ENCODE results near the gene TCF7L2. TPM values are rescaled to one million over a fixed set of nuclear protein-coding genes. Genes with fewer than 3 reads are reported as not detected.
A peak's percentile ranks its signal among the peaks of the same experiment; 100 is the strongest.

Gene TCF7L2
- total and polyA plus RNA-seq, 4 donors = 14.0 to 57.8 (median 34.8) TPM

DNA sequence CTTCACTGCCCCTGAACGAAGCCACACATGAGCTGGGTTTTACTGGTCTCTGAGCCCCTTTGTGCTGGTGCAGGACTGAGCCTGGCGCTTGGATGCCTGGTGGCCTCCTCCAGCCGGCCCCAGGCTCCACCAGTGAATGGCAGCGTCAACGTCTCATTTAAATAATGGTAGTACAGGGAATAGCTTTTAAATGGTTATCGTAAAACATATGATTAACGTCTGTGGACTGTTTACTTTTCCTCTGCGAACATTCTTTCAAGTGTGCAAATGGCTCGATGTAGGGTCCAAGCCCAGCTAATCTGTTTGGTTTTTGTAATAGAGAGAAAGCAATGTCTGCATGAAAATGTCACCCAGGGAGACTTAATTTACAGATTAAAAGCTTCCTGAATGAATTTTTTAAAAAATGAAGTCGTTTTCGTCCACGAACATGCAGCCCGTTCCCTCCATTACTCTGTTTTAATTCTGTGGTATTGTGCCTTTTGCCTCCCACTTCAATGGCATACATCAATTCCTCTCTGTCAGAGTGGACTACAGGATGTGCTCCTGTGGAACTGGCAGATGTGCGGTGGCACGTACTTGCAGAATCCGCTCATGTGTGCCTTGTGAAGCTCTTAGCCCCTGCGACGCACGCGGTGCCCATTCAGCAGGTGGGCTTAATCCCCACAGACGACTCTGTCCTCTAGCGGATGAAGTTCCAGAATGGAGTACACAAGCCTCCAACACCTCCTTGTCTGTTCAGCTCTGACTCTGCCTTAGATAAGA lies 192.7 kb downstream of the TCF7L2 start:
- H3K27me3 ChIP-seq (ENCODE audit: control insufficient read depth in 1 of 2, insufficient read depth in 2 of 2, low read length in 1 of 2) = no peaks in the 10 kb centered on the region
- no peak for ATAC-seq (ENCODE audit: low FRiP score)
- H3K36me3 ChIP-seq (ENCODE audit: control insufficient read depth in 1 of 2, insufficient read depth in 2 of 2, low read length in 1 of 2) = peaks cover 0 to 7% of the 10 kb centered on the region in 2 donors
- DNase-seq = no peak
- intact Hi-C loops (cut with DNase I) = loop anchor here in 1 of 2 donors (5.0 kb wide), 1 partner anchor 245 kb away; no protein-coding TSS in a partner anchor
- no peak overlapping the region for H3K27ac ChIP-seq (ENCODE audit: low read depth in 1 of 2, low read length in 2 of 2)
- H3K4me3 ChIP-seq (ENCODE audit: low read length in 2 of 2) = no peak overlapping the region
- H3K9me3 ChIP-seq (ENCODE audit: control insufficient read depth, low read length) = no peaks in the 10 kb centered on the region
- 53 to 63% methylated on average over 22 of the region's 22 CpGs for WGBS, 2 donors
- no peaks in the 10 kb centered on the region for H3K4me1 ChIP-seq (ENCODE audit: control insufficient read depth in 1 of 2, insufficient read depth in 2 of 2, low read length in 2 of 2)

- H3K36me3 ChIP-seq (ENCODE audit: control insufficient read depth in 1 of 2, insufficient read depth in 2 of 2, low read length in 1 of 2) = peaks cover 0 to 7% of the 10 kb centered on the region in 2 donors
- H3K4me1 ChIP-seq (ENCODE audit: control insufficient read depth in 1 of 2, insufficient read depth in 2 of 2, low read length in 2 of 2) = no peaks in the 10 kb centered on the region
- no peak for DNase-seq
- H3K27ac ChIP-seq (ENCODE audit: low read depth in 1 of 2, low read length in 2 of 2) = no peak overlapping the region
- WGBS, 2 donors = 87 to 94% methylated on average over 5 of the region's 5 CpGs
- no peaks in the 10 kb centered on the region for H3K27me3 ChIP-seq (ENCODE audit: control insufficient read depth in 1 of 2, insufficient read depth in 2 of 2, low read length in 1 of 2)
- no peak for ATAC-seq (ENCODE audit: low FRiP score)
- H3K4me3 ChIP-seq (ENCODE audit: low read length in 2 of 2) = no peak overlapping the region
- intact Hi-C loops (cut with DNase I) = loop anchor here in 1 of 2 donors (5.0 kb wide), 1 partner anchor 243 kb away; no protein-coding TSS in a partner anchor
- no peaks in the 10 kb centered on the region for H3K9me3 ChIP-seq (ENCODE audit: control insufficient read depth, low read length)
Measured at GRCh38 chr10:113144576-113144975, 194.5 kb downstream of the TCF7L2 start.

DNA sequence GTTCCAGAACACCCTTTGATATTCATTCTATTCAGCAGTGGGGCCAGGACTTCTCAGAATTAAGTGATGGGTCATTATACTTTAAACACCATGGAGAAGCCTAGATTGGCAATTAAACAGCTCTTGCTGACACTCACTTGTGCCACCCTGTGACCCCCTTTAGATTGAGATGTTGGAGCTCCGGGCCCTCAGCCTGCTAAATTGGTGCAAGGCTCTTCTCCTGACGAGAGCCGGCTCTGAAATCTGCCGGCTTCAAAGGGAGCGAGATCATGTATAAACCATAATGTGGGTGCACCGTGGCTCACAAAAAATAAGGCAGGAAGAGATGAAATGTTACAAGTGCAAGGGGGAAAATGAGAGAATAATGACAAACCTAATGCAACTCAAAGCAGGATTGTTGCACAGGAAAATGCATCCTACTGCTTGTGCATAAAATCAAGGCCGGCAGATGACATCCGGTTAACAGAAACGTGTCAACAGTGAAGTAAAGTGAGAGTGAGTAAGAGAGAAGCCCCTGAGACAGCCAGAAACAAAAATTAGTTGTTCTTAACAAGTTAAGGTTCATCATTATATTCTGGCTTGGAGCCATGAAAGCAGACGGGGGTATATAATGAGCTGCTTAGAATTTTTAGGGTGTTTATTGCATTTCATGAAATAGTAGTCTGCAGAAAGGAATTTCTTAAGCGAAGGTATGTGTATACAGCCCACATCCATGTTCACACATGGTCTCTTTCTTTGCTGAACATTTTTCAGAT lies 198.2 kb downstream of the TCF7L2 start:
- WGBS, 2 donors = 88 to 89% methylated on average over 11 of the region's 11 CpGs
- intact Hi-C loops (cut with DNase I) = no loop called here

DNA sequence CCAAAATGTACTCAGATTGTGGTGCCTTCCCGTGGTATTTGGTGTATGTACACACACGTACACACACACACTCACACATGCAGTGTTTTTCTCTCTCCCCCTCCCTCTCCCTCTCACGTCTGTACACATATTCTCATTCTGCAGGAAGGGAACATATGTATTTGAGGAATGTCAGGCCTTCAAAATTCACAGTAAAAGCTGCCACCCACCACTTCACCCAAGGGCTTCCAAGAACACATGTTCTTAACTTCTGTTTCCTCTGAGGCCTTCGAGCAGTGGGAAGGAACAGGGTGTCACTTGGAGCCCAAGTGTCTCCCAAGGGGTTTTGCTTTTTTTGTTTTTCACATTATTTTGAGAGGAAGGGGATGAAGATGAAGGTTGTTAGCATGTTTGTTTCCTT lies 198.9 kb downstream of the TCF7L2 start:
- no peaks in the 10 kb centered on the region for H3K9me3 ChIP-seq (ENCODE audit: control insufficient read depth, low read length)
- WGBS, 2 donors = 55 to 64% methylated on average over 4 of the region's 4 CpGs
- intact Hi-C loops (cut with DNase I) = no loop called here
- no peaks in the 10 kb centered on the region for H3K27me3 ChIP-seq (ENCODE audit: control insufficient read depth in 1 of 2, insufficient read depth in 2 of 2, low read length in 1 of 2)
- H3K4me3 ChIP-seq (ENCODE audit: low read length in 2 of 2) = no peak overlapping the region
- no peaks in the 10 kb centered on the region for H3K4me1 ChIP-seq (ENCODE audit: control insufficient read depth in 1 of 2, insufficient read depth in 2 of 2, low read length in 2 of 2)
- ATAC-seq (ENCODE audit: low FRiP score) = no peak
- DNase-seq = no peak
- H3K27ac ChIP-seq (ENCODE audit: low read depth in 1 of 2, low read length in 2 of 2) = no peak overlapping the region
- peaks cover 0 to 15% of the 10 kb centered on the region in 2 donors for H3K36me3 ChIP-seq (ENCODE audit: control insufficient read depth in 1 of 2, insufficient read depth in 2 of 2, low read length in 1 of 2)

More for the DNA sequence above, 198.2 kb downstream of the TCF7L2 start:
- no peak overlapping the region for H3K27ac ChIP-seq (ENCODE audit: low read depth in 1 of 2, low read length in 2 of 2)
- no peaks in the 10 kb centered on the region for H3K9me3 ChIP-seq (ENCODE audit: control insufficient read depth, low read length)
- H3K4me3 ChIP-seq (ENCODE audit: low read length in 2 of 2) = no peak overlapping the region
- DNase-seq = no peak
- no peaks in the 10 kb centered on the region for H3K27me3 ChIP-seq (ENCODE audit: control insufficient read depth in 1 of 2, insufficient read depth in 2 of 2, low read length in 1 of 2)
- H3K4me1 ChIP-seq (ENCODE audit: control insufficient read depth in 1 of 2, insufficient read depth in 2 of 2, low read length in 2 of 2) = no peaks in the 10 kb centered on the region
- no peak for ATAC-seq (ENCODE audit: low FRiP score)
- peaks cover 0 to 17% of the 10 kb centered on the region in 2 donors for H3K36me3 ChIP-seq (ENCODE audit: control insufficient read depth in 1 of 2, insufficient read depth in 2 of 2, low read length in 1 of 2)

DNA sequence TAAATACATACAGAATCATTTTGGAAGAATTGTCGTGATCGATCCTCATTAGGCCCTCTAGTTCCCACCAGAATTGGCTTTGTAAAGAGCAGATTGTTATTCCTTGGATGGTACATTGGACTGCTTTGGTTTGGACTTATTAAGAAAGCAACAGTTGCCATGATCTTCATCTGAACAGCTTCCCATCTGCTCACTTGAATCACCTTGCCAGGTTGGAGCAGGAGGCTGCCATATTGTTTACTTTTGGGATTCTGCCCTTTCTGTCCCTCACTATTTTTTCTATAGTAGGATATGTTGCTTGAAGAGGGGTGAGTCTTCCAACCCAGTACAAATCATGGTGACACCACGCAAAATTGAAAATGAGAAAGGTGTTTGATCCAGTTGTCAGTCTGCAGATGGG lies 199.6 kb downstream of the TCF7L2 start:
- no peak overlapping the region for H3K27ac ChIP-seq (ENCODE audit: low read depth in 1 of 2, low read length in 2 of 2)
- H3K36me3 ChIP-seq (ENCODE audit: control insufficient read depth in 1 of 2, insufficient read depth in 2 of 2, low read length in 1 of 2) = peaks cover 0 to 15% of the 10 kb centered on the region in 2 donors
- H3K27me3 ChIP-seq (ENCODE audit: control insufficient read depth in 1 of 2, insufficient read depth in 2 of 2, low read length in 1 of 2) = no peaks in the 10 kb centered on the region
- H3K9me3 ChIP-seq (ENCODE audit: control insufficient read depth, low read length) = no peaks in the 10 kb centered on the region
- no peak for DNase-seq
- 80 to 83% methylated on average over 3 of the region's 3 CpGs for WGBS, 2 donors
- H3K4me1 ChIP-seq (ENCODE audit: control insufficient read depth in 1 of 2, insufficient read depth in 2 of 2, low read length in 2 of 2) = no peaks in the 10 kb centered on the region
- no peak overlapping the region for H3K4me3 ChIP-seq (ENCODE audit: low read length in 2 of 2)
- intact Hi-C loops (cut with DNase I) = no loop called here
- ATAC-seq (ENCODE audit: low FRiP score) = no peak

- Histone ChIP-seq H3K4me3 (ENCODE audit: low read length in 2 of 2) (no peak overlapping the region), H3K27ac (ENCODE audit: low read depth in 1 of 2, low read length in 2 of 2) (no peak overlapping the region), H3K36me3 (ENCODE audit: control insufficient read depth in 1 of 2, insufficient read depth in 2 of 2, low read length in 1 of 2) (peaks cover 3 to 18% of the 10 kb centered on the region in 2 donors), H3K4me1 (ENCODE audit: control insufficient read depth in 1 of 2, insufficient read depth in 2 of 2, low read length in 2 of 2) (no peaks in the 10 kb centered on the region), H3K9me3 (ENCODE audit: control insufficient read depth, low read length) (no peaks in the 10 kb centered on the region), H3K27me3 (ENCODE audit: control insufficient read depth in 1 of 2, insufficient read depth in 2 of 2, low read length in 1 of 2) (no peaks in the 10 kb centered on the region)
- 80 to 84% methylated on average over 6 of the region's 6 CpGs for WGBS, 2 donors
- ATAC-seq (ENCODE audit: low FRiP score) = no peak
- intact Hi-C loops (cut with DNase I) = no loop called here
- no peak for DNase-seq
Measured at GRCh38 chr10:113151190-113151666, 201.2 kb downstream of the TCF7L2 start.

DNA sequence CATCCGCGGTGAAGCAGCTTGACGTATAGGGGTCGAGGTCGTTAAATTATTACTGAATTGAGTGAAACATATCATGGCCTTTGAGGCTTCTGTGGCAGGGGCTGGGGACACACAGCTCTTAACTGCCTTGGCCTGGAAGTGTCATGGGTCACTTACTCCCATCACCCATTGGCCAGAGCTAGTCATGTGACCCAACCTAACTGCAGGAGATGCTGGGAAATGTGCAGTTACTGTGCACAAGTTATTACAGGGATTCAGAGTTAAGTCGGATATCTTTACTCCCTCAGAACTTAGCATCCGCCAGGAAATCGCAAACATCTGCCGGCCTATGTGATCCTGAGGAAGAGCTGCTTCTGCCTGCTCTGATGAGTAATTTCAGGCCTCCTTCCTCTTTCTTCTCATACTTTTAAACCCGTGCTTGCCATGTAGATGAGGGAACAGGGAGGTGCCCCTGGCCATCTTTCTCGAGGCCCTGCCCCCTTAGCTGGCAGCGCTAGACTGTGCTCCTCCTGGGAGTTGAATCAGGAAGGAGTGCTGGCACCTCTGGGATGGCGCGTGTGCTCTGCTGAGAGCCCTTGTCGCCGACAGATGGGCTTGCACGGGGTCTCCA lies 203.6 kb downstream of the TCF7L2 start:
- Histone ChIP-seq H3K36me3 (ENCODE audit: control insufficient read depth in 1 of 2, insufficient read depth in 2 of 2, low read length in 1 of 2) (peaks cover 3 to 21% of the 10 kb centered on the region in 2 donors), H3K4me1 (ENCODE audit: control insufficient read depth in 1 of 2, insufficient read depth in 2 of 2, low read length in 2 of 2) (no peaks in the 10 kb centered on the region), H3K4me3 (ENCODE audit: low read length in 2 of 2) (no peak overlapping the region), H3K27me3 (ENCODE audit: control insufficient read depth in 1 of 2, insufficient read depth in 2 of 2, low read length in 1 of 2) (no peaks in the 10 kb centered on the region), H3K27ac (ENCODE audit: low read depth in 1 of 2, low read length in 2 of 2) (no peak overlapping the region), H3K9me3 (ENCODE audit: control insufficient read depth, low read length) (no peaks in the 10 kb centered on the region)
- peak in 1 of 2 donors; percentile 68 for DNase-seq
- intact Hi-C loops (cut with DNase I) = no loop called here
- no peak for ATAC-seq (ENCODE audit: low FRiP score)
- 85% methylated on average over 17 of the region's 17 CpGs for WGBS, 2 donors

GRCh38 chr10:113157441-113157840 lies 207.4 kb downstream of the TCF7L2 start:
- Histone ChIP-seq H3K27ac (ENCODE audit: low read depth in 1 of 2, low read length in 2 of 2) (no peak overlapping the region), H3K4me1 (ENCODE audit: control insufficient read depth in 1 of 2, insufficient read depth in 2 of 2, low read length in 2 of 2) (no peaks in the 10 kb centered on the region), H3K9me3 (ENCODE audit: control insufficient read depth, low read length) (no peaks in the 10 kb centered on the region), H3K36me3 (ENCODE audit: control insufficient read depth in 1 of 2, insufficient read depth in 2 of 2, low read length in 1 of 2) (peaks cover 3 to 14% of the 10 kb centered on the region in 2 donors), H3K27me3 (ENCODE audit: control insufficient read depth in 1 of 2, insufficient read depth in 2 of 2, low read length in 1 of 2) (no peaks in the 10 kb centered on the region), H3K4me3 (ENCODE audit: low read length in 2 of 2) (no peak overlapping the region)
- intact Hi-C loops (cut with DNase I) = no loop called here
- 90 to 92% methylated on average over 7 of the region's 7 CpGs for WGBS, 2 donors
- DNase-seq = no peak
- no peak for ATAC-seq (ENCODE audit: low FRiP score)
